T follicular helper cell (primary cell): ENCODE results near the gene SETD5.

ENCODE experiments used
- DNase-seq: peaks from one replicate; pipeline ENCODE4 v3.0.0-alpha.2; 2020; ENCODE audit warnings: low read depth

SETD5 gene

DNA sequence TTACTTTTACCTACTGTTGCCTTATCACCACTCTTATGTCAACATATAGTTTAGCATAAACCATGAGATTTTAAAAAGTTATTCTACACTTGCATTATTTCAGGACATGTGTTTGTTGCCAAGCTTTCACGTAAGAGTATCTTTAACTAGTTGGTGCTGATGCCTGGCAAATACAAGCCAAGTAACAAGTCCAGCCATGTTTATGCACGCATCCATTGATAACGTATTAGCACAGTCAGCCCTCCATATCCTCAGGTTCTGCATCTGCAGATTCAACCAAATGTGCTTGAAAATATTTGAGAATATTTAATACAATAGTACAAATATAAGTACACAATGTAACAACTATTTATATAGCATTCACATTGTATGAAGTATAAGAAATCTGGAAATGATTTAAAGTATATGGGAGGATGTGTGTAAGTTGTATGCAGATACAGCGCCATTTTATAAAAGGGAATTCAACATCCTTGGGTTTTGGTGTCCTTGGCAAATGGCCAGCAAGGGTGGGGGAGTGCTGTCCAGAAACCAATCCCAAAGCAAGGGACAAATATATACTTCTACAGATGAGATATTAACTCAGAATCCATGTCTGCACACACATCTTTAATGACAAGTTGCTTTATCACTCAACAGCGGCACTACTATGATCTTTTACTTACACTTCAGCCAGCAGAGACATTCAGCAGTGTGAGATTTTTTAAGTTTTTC is 8.7 kb upstream of the SETD5 start:
- DNase-seq, result no peak

DNA sequence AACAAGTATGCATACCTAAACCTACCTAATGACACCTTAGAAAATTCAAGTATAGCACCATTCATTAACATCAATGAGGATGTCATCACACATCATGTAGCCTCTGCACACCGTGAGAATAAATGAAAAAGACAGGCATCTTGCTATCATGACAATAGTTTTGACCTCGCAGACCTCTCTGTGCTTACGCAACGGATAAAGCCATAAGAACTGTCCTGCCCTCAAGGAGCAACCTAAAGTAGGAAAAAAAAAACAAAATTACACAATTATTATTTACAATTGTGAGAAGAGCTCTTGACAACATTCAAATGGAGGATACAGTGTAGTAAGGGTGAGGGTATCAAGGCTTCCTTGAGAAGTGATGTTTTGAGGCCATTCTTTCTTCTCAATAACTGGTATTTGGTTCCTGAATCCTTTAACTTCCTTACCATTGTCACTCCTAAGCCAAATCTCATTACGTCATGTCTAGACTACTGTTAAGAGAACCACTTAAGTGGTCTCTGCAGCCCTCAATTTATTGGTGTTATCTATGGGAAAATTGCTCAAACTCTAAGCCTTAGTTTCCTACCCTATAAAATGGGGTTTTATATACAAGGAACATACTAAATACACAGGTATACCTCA is 7.0 kb upstream of the SETD5 start:
- DNase-seq, result no peak

DNA sequence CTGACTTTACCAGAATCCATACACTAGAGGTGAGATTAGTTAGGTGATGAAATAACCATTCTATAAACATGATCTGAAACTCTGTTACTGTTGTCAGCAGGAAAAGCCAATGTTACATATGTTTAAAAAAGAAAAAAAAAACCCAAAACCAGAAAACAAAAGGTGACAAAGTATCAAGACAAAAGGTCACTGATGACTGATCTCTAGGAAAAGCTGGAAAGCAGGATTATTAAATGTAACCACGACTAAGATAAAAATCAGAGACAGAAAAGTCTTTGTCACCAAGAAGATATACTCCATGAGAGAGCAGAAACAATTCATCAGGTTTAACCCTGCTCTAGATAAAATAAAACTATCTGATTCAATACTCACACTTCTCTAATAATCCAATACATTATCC is 5.4 kb upstream of the SETD5 start:
- DNase-seq, result no peak

DNA sequence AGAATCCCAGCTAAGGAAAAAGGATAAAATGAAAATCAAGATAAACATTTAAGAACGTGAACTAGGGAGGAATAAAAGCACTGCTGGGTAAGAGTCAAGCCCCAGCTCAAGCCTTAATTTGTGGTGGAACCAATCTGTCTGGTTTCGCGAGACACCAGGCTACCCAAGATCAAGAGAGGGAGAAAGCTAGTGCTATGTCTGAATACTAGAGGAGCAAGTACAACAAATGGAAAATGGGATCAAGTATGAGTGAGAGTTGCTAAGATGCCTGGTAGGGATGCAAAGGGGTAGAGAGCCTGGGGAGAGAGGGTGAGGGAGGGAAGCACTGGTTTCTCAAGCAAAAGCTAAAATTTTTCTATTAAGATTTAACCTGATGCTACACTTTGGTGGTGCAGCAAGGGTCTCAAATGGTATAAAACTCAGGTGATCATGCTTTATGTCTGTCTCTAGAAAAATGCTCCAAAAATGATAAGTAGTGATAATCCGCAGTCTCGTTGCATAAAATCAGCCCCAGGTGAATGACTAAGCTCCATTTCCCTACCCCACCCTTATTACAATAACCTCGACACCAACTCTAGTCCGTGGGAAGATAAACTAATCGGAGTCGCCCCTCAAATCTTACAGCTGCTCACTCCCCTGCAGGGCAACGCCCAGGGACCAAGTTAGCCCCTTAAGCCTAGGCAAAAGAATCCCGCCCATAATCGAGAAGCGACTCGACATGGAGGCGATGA is 1.7 kb upstream of the SETD5 start:
- DNase-seq, result no peak

DNA sequence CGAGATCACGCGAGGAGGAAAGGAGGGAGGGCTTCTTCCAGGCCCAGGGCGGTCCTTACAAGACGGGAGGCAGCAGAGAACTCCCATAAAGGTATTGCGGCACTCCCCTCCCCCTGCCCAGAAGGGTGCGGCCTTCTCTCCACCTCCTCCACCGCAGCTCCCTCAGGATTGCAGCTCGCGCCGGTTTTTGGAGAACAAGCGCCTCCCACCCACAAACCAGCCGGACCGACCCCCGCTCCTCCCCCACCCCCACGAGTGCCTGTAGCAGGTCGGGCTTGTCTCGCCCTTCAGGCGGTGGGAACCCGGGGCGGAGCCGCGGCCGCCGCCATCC is 1.1 kb upstream of the SETD5 start:
- peak; percentile 76 for DNase-seq

DNA sequence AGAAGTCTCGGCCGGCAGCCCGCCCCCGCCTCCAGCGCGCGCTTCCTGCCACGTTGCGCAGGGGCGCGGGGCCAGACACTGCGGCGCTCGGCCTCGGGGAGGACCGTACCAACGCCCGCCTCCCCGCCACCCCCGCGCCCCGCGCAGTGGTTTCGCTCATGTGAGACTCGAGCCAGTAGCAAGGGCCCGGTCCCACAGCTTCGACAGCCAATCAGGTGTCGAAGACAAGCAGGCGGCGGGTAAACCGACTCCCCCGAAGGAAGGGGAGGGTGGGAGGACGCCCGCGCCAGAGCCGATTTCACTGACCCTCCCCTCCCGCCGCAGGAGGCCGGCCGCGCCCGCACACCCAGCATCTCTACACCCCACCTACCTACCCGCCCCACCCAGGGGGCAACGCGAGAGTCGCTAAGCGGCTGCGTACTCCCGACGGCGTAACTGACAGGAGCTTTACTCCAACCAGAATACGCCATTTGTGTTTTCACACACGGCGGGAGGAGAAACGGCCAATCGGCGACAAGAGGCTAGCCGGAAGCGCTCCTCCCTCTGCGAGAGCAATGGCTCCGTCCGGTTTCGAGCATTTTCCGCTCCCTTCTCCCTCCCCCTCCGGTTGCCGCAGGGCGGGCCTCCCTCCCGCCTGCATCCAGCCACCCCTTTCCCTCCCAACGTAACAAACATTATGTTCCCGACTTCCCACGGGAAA is 633 bp upstream of the SETD5 start:
- peak; percentile 98 for DNase-seq

DNA sequence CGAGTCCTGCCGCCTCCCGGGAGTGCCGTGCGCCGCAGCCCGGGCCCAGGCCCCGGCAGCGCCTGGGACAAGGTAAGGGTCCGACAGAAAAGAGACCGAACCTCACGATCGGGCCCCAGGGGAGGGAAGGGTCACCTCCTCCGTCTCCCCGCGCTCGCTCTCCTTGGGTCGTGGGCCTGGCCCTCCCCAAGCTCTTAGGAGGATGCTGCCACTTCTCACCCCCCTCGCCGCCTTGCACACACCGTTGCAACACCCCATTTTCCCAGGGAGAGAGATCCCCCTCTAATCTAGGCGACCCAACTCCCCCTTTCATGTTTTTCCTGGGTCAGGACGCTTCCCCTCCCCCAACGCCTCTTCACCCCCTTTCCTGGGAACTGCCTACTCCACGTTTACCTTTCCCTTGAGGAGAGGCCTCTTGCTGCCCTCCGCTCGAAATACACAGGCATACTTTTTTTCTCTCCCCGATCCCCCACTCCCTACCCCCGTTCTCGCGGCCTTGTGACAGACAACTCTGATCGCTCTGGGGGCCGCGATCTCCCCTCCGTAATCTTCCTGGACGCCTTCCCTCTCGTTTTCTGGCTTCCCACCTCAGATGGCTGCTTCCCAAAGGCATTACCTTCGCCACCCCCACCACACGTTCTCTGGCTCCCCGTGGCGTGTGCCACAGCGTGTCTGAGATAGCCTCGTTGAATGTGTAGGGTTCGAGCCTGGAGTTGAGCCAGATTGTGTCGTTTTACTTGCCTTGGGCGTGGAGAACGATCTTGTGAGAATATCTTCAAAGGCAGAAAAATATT is 688 bp downstream of the SETD5 start:
- peak; percentile 35 for DNase-seq

DNA sequence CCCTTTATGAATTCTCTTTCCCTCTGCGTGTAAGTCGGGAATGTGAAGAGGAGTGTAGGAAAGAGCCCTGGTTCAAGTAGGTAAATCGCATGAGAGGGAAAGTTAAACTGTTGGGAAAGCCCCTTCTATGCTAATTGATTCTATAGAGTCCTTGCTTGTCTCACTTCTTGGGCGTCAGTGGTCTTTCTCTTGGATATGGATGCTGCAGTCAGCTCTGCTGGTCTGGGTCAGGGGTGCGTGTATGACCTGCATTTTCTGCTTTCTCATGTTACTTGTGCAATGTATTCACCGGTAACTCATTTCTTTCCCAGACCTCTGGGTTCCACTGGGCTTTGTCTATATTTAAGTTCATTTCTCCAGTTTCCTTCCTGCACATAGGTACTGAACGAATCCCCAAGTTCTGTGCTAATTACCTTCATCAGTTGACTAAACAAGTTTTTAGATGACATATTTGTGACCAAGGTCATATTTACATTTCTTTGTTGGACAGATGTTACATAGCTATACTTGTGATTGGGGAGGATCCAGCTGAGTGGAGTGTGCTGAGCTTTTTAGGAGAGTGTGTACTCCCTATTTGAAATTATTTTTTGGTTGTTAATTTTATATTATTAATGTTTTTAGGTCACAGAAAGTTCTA is 1.4 kb downstream of the SETD5 start:
- DNase-seq, result no peak

DNA sequence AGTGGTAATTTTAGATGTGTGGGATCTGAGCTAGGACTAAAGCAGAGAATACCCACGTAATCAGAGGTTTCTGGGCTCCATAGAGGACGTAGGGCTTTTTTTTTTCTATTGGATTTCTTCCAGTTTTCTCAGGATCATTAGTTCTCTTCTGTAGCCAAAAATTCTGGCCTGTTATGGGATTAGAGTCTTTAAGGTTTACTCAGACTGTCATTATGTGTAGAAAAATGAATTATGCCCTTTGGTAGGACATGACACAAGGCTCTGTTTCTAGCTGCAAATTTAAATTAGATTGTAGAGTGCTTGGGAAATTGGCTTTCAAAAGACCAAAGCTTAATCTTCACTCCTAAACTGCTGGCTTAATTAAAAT is 1.9 kb downstream of the SETD5 start:
- no peak for DNase-seq

DNA sequence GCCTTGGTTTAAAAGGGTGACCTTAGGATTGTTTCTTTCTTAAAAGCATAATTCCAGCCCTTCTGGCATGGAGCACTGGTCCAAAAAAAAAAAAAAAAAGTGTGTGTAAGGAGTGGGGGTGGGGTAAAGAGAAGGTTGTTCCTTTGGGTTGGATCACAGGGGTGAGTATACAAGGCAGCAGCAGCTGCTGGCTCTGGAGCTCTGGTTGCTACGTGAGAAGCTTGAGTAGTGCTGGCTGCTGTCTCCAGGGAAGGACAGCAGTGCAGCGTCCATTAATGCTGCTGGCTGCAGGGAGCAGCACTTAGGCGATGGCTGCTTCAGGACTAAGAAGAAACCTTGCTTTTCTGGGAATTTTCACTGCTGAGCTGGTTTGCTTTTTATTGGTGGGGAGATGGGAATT is 2.3 kb downstream of the SETD5 start:
- no peak for DNase-seq

DNA sequence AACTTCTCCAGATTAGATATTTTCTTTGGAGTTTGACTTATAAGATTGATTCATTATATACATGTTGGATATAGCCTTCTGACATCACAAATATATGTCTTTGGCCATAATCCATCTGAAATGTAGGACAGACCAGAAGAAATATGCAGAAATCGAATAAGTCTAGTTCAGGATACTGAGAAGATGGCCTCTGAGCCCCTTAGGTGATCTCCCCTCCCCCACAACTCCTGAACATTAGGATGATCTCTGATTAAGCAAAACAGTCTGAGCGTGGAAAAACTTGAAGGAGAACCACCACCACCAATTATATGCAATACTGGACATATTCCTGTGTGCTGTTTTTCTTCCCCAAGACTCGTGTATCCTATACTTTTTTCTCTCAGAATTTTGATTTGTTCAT is 3.2 kb downstream of the SETD5 start:
- no peak for DNase-seq

DNA sequence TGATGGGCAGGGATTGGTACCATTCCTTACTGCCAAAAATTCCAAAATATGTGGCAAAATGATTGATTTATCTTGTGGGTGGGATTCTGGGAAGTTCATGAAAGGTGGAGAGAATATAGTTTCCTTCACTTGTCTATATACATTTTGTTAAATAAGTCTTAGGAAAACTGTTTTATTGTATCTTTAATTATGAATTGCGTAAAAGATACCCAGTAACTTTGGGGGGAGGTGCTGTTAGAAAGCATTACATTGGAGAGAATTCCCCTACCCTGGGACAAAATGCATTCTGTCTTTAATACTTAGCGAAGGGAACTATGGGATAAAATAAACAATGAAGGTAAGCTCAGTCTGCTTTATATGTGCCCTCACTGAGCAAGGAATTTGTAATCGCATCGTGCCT is 4.6 kb downstream of the SETD5 start:
- no peak for DNase-seq

DNA sequence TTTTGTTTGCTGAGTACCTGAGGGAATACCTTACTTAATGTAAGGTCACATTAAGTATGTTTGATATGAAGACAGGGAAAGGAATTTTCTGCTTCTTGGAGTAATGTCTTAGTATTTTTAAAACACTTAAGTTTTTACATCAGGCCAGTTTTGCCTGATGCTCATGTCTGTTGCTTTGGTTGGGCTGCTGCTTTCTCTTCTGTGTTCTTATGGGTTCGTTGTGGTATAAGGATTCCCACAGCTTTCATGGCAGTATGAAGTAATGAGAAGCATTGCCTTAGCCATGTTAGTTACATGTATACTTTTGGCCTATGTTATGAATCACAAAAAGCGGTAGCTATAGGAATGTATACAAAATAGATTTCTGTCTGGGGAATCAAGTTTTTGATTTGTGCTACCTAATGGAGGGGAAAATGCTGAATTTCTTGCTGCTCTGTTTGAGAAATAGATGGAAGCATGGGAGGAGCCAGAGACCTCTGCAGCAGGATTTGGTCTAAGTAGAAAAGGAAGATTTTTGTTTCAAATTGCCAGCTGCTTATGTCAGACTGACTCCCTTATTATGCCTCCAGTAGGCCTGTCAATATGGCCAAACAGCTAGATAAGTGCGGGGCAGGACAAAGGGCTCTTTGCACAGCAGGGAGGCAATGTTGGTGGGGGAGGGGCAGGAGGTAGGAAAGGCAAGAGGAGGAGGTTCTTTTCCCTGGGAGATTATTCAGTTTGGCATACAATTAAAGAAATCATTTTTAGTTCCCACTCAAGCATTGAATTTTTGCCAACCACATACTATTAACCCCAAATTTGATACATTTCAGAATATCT is 5.2 kb downstream of the SETD5 start:
- DNase-seq, result no peak

DNA sequence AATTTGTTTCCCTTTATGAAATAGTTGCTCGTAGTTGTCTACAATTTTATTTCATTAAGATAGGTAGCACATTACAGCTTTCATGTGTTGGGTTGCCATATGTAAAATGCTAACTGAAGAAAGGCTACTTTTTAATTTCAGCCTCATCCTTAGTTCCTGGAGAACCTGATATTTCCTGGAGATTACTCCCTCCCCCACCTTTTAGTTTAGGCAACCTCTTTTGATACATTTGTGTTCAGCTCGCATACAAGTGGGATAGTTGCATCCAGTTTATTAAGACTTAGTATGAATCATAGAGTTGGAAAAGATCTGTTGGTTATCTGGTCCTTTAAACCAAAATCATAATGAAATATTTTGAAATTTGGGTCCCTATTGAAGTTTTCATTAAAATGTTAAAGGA is 6.0 kb downstream of the SETD5 start:
- DNase-seq, result no peak

DNA sequence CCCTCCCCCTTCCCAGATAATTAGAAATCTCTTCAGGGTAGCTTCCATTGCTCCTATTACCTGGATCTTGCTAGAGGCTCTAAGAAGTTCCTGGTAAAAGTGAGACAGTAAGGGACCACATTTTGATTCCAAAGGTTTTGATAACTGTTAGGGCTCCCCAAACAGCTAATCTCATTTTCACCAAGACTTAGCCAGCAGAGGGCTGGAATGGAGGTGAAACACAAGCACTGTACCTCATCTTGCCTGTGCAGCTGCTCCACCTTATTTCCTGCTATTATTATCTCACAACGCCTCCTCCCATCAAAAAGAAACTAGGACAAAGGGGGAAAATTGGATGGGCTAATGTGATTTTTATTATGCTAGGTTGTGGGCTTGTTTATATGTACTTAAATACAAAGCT is 7.3 kb downstream of the SETD5 start:
- DNase-seq, result no peak

DNA sequence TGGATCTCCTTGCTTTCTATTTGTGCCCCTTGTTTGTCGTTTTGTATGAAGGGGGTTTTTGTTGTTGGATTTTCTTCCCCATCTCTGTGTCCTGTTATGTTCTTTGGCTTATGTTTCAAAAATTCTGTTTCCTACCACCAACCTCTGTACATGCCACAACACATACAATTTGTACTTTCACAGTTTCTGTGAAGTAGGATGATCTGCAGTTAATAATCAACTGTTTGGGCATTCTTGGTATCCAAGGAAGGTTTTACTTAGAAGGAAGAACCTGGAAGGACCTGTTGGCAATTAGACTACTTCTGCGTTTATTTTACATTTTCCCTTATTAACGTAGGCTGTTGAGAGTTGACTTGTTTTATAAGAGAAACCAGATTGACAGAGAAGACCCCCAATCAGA is 8.3 kb downstream of the SETD5 start:
- no peak for DNase-seq

DNA sequence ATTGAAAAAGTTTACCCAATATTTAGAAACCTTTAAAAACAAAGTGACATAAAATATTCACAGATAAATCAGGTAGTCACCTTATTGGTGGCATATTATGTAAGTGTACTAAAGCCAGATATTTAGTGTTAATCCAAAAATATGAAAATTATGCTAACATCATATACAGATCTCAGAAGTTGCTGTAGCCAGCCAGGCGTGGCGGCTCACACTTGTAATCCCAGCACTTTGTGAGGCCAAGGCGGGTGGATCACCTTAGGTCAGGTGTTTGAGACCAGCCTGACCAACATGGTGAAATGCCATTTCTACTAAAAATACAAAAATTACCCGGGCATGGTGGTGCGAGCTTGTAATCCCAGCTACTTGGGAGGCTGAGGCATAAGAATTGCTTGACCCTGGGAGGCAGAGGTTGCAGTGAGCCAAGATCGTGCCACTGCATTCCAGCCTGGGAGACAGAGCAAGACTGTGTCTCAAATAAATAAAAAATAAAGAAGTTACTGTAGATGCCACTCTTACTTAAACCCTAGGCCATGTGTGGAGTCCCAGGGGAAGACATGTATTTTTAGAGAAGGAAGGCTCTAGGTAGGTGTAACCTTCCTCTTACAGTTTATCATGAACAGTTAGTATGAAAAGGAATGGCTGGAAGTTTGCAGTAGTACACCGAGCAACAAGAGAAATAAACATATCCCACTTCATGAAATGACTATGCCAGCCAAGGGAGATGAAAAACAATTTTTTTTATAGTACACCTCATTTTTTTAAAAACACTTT is 9.6 kb downstream of the SETD5 start:
- no peak for DNase-seq

DNA sequence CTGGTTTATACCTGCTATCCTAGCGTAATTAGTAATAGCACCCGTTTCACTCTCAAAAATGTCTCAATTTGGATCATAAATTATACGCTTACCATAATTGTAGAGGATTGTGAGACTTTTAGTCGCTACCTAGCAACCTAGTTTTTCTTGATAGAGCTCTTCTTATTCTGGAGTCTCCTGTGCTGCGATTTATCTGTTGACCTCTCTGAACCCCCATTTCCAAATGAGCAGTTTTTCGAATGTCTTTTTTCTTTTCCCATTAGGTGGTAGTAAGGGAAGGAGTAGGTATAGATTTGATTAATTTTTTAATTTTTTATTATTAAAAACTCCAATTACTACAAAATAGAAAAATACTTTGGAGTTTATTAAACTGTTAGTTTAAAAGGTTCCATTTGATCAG is 10.6 kb downstream of the SETD5 start:
- no peak for DNase-seq

DNA sequence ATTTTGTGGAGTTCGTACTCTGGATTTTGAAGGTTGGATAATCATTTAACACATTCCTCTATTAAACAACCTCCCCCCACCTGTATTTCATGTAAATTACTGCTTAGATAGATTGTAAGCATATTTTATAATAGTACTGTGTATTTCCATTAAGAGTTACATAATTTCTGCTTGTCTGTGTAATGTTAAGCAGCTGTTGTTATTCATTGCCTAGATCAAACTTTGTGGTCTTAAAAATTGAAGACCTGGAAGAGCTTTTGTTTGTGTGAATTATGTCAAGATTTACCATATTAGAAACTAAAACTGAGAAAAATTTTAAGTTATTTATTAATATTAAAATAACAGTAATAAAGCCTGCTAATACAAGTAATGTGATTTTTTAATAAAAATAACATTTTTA is 11.1 kb downstream of the SETD5 start:
- no peak for DNase-seq
